IPS-18c (cell line): ENCODE data around the gene S1PR3.

ENCODE experiments used
- H3K4me3 ChIP-seq: 2 replicates; pipeline ENCODE4 v1.7.0; 2013; ENCODE audit warnings: low read depth, mild to moderate bottlenecking, low read length, moderate library complexity; ENCODE audit not compliant: insufficient read depth
- H3K9me3 ChIP-seq: one replicate; pipeline ENCODE4 v1.6.1; 2013; ENCODE audit warnings: mild to moderate bottlenecking, low read length, moderate library complexity; ENCODE audit not compliant: control insufficient read depth, insufficient read depth

S1PR3 gene

GRCh38 chr9:89039104-89039465 is 47.8 kb downstream of the S1PR3 start:
- Histone ChIP-seq H3K9me3 (no peaks in the 10 kb centered on the region), H3K4me3 (no peak overlapping the region)

- Histone ChIP-seq H3K4me3 (no peak overlapping the region), H3K9me3 (no peaks in the 10 kb centered on the region)
Observed at GRCh38 chr9:89039664-89040063, 48.4 kb downstream of the S1PR3 start.

GRCh38 chr9:89042984-89043383 is 51.7 kb downstream of the S1PR3 start:
- H3K4me3 ChIP-seq = no peak overlapping the region
- H3K9me3 ChIP-seq = no peaks in the 10 kb centered on the region

GRCh38 chr9:89044104-89044503 is 52.8 kb downstream of the S1PR3 start:
- H3K4me3 ChIP-seq = no peak overlapping the region
- no peaks in the 10 kb centered on the region for H3K9me3 ChIP-seq

GRCh38 chr9:89044881-89045280 is 53.6 kb downstream of the S1PR3 start:
- Histone ChIP-seq H3K9me3 (no peaks in the 10 kb centered on the region), H3K4me3 (no peak overlapping the region)

- no peaks in the 10 kb centered on the region for H3K9me3 ChIP-seq
- no peak overlapping the region for H3K4me3 ChIP-seq
Observed at GRCh38 chr9:89046832-89047231, 55.6 kb downstream of the S1PR3 start.

- no peaks in the 10 kb centered on the region for H3K9me3 ChIP-seq
Observed at GRCh38 chr9:89047667-89048066, 56.4 kb downstream of the S1PR3 start.

GRCh38 chr9:89048616-89049015 is 57.3 kb downstream of the S1PR3 start:
- no peaks in the 10 kb centered on the region for H3K9me3 ChIP-seq
- H3K4me3 ChIP-seq = no peak overlapping the region

More at GRCh38 chr9:89047667-89048066, 56.4 kb downstream of the S1PR3 start:
- no peak overlapping the region for H3K4me3 ChIP-seq

- Histone ChIP-seq H3K4me3 (no peak overlapping the region), H3K9me3 (no peaks in the 10 kb centered on the region)
Observed at GRCh38 chr9:89049646-89050045, 58.4 kb downstream of the S1PR3 start.

GRCh38 chr9:89051421-89052025 is 60.3 kb downstream of the S1PR3 start:
- no peak overlapping the region for H3K4me3 ChIP-seq
- H3K9me3 ChIP-seq = no peaks in the 10 kb centered on the region

GRCh38 chr9:89052470-89053097 is 61.3 kb downstream of the S1PR3 start:
- no peak overlapping the region for H3K4me3 ChIP-seq

GRCh38 chr9:89053301-89053700 is 62.0 kb downstream of the S1PR3 start:
- Histone ChIP-seq H3K4me3 (no peak overlapping the region), H3K9me3 (peaks cover 3% of the 10 kb centered on the region)

More at GRCh38 chr9:89052470-89053097, 61.3 kb downstream of the S1PR3 start:
- H3K9me3 ChIP-seq = no peaks in the 10 kb centered on the region
